ENCODE results near the gene VWC2.

Gene VWC2

GRCh38 chr7:49773218-49773935 lies at the start of gene VWC2:
VWC2 (plus strand) TSS chr7:49773638; CDS start chr7:49775436, 1,798 bp downstream.
- no peak for DNase-seq

DNA sequence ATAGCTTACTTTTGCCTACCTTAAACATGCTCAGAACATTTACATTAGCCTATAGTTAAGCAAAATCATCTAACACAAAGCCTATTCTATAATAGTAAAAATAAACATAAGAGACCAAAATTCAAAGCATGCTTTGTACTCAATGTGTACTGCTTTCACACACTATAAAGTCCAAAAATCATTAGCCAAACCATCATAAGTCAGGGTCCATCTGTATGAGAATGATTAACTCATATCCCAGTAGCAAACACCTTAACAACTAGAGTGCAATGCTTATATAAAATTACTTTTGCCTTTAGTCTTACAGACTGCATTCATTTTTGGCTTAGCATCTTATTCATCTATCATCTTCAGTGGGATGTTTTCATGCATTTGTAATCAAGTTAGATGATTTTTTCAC lies 49.4 kb upstream of the VWC2 start:
- DNase-seq, result no peak

DNA sequence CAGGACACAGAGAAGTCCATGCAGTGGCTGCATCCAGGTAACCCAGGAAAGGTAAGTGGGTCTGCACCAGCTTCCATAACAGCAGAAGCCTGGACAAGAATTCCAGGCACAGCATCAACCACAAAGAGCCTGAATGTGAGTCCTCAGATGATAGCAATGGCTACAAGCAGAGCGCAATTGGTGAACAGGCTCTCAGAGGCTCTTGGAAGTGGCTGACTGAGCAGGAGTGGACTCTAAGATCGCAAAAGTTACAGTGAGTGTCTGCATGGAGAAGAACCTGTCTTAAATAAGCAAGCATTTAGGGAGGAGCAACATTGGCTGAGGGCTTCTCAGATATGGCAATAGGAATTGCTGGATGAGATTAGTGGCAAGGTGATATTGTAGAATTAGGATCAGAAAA lies 41.6 kb upstream of the VWC2 start:
- no peak for DNase-seq

DNA sequence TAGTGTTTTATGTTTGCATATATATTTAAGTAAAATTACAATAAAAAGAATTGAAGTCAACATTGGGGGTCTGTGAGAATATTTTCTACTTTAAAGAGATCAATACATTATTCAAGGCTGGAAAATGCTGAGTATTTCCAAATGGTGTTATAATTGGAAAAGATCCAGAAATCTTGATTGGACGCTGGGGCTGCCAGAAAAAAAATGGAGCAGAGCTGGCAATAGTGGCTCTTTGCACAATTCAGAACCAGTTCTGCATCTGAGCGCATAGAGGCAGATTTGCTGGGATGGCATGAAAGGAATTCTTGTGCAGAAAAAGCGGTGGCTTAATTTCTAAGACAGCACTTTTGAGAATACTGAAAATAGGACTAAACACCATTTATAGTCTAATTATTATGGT lies 10.8 kb upstream of the VWC2 start:
- no peak for DNase-seq

DNA sequence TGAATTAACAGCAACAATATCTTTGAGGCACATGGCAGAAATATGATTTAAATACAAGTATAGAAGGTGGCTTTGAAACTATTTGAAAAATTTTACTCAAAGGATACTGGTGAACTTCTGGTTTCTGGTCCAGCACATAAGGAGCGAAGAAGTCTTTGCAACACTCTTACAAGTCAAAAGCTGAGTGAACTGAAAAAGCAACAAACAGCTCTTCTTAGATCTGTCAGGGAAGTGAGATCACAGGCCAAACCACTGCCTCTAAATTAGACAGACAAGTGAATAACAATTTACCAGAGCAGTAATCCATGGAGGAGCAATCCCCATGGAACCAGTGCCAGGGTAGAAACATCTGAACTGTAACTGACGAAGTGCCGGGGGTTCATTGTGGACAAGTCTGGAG lies 9.6 kb upstream of the VWC2 start:
- DNase-seq, result no peak

- no peak for DNase-seq
Observed at GRCh38 chr7:49766966-49767365, 6.5 kb upstream of the VWC2 start.

GRCh38 chr7:49767719-49768118 lies 5.7 kb upstream of the VWC2 start:
- no peak for DNase-seq

- no peak for DNase-seq
Observed at GRCh38 chr7:49768254-49768653, 5.2 kb upstream of the VWC2 start.

GRCh38 chr7:49768835-49769234 lies 4.6 kb upstream of the VWC2 start:
- no peak for DNase-seq

DNA sequence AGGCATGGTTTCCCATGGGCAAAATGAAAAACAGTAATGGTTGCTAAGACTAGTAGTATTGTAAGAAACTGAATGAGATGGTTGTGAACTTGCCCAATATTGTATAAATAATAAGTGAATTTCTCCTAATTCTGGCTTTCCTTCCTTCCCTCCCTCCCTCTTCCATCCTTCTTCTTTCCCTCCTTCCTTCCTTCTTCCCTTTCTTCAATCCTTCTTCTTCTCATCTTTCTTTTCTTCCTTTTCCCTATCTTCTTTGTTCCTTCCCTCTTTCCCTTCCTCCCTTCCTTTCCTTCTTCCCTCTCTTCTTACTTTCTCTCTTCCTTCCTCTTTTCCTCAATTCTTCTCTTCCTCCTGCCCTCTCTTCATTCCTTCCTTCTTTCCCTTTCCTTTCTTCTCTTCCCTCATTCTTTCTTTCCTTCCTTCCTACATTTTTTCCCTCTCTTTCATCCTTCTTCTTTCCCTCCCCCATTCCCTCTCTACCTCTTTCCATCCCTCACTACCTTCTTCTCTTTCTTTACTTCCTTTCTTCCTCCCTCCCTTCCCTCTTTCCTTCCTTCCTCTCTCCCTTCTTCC lies 4.1 kb upstream of the VWC2 start:
- DNase-seq, result no peak

DNA sequence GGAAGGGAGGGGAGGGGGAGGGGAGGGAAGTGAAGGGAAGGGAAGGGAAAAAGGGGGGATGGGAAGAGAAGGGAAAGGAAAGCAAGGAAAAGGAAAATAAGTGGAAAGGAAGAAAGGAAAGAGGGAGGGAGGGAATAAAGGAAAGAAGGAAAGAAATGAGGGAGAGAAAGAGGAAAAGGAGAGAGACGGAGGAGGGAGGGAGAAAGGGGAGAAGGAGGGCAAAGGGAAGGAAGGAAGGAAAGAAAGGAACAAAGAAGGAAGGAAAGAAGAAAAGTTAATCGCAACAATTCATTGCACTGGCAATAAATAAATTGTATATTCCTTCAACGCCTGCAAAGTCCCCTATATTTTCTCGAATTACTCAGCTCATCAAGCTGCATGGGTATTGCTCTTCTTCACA lies 2.6 kb upstream of the VWC2 start:
- no peak for DNase-seq

DNA sequence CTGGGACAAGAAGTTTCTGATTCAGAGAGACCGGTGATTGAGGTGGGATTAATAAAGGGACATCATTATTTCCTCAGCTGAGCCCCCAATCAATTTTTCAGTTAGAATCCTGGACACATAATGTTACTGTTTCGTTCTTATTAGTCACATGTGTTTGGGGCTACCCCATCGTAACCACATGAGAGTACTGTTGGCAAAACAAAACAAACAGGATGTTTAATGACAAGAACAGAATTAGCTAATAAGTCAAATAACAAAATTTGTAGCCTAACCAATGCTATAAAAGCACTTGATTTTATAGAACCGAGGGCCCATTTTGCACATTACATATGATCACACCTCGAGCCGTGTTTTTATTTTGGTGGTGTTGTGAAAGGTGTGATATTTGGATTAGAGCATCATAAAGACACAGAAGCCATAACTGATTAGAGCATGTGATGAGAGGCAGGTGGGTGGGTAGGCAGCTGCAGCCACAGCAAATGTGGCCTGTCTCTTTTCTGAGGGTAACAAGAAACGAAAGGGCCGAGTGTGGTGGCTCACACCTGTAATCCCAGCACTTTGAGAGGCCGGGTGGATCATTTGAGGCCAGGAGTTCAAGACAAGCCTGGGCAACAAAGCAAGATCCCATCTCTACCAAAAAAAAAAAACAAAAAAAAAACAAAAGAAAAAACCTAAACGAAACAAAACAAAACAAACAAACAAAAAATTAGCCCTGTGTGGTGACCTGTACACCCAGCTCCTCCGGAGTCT lies 1.8 kb upstream of the VWC2 start:
- no peak for DNase-seq

- DNase-seq, result no peak
Observed at GRCh38 chr7:49772916-49773217, 571 bp upstream of the VWC2 start.

- no peak for DNase-seq
Observed at GRCh38 chr7:49773936-49774458, 559 bp downstream of the VWC2 start.

GRCh38 chr7:49774459-49775064 lies 1.1 kb downstream of the VWC2 start:
- DNase-seq, result no peak

GRCh38 chr7:49775065-49775948 lies 1.9 kb downstream of the VWC2 start:
- DNase-seq, result no peak

DNA sequence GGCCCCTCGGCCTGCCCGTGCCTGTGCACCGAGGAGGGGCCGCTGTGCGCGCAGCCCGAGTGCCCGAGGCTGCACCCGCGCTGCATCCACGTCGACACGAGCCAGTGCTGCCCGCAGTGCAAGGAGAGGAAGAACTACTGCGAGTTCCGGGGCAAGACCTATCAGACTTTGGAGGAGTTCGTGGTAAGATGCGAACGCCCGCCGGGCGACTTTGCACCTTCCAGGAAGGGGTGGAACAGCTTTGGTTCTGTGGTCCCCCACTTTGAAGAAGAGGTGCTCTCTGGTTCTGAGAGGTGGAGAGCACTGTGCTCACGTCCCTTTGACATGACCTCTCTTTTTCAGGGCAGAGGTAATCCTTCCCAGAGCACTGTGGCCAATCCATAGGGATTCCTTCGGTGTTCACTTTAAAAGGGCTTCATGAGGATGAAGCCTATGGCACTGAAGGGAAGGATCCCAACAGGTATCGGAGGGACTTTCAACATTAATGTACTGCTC lies 2.6 kb downstream of the VWC2 start:
- no peak for DNase-seq

- no peak for DNase-seq
Observed at GRCh38 chr7:49776994-49777393, 3.6 kb downstream of the VWC2 start.

GRCh38 chr7:49778731-49779270 lies 5.4 kb downstream of the VWC2 start:
- no peak for DNase-seq

- no peak for DNase-seq
Observed at GRCh38 chr7:49780953-49781352, 7.5 kb downstream of the VWC2 start.

GRCh38 chr7:49781996-49782395 lies 8.6 kb downstream of the VWC2 start:
- DNase-seq, result no peak

DNA sequence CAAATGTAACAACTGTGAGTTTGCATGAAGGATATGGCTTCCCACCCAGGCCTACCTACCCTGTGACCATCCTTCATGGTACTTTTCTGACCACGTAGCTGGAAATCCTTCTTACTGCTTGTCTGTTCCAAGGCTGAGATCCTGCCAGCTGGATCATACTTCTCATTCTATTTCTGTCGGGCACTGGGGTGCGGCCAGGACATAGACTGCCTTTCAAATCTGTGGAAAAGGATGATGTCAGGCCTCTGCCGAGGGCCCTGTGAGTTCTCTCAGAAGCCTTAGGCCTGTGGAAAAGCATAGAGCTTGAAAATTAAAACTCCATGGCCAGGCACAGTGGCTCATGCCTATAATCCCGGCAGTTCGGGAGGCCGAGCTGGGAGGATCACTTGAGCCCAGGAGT lies 10.0 kb downstream of the VWC2 start:
- no peak for DNase-seq
